ENCODE results near the gene EXOC6.
"Not testable (repeated sequence)": the region's sequence is repeated elsewhere in the genome, so short reads cannot be mapped to it uniquely, and the experiment has no call there.

The EXOC6 gene

GRCh38 chr10:92918603-92919002 lies 70.3 kb downstream of the EXOC6 start:
- Histone ChIP-seq H3K27me3 (no peaks in the 10 kb centered on the region), H3K9ac (no peak overlapping the region), H3K27ac (no peak overlapping the region), H3K4me1 (no peaks in the 10 kb centered on the region), H3K4me3 (no peak overlapping the region), H4K20me1 (no peaks in the 10 kb centered on the region), H3K4me2 (no peak overlapping the region), H3K36me3 (peaks cover 13% of the 10 kb centered on the region), H3K9me3 (peaks cover 21% of the 10 kb centered on the region)
- no peak for TF ChIP-seq Cebpa-rat (IDR thresholded peaks at IDR 0.05)

- Histone ChIP-seq H3K4me1 (no peaks in the 10 kb centered on the region), H3K27ac (no peak overlapping the region), H3K9me3 (peaks cover 21% of the 10 kb centered on the region), H3K9ac (no peak overlapping the region), H3K4me2 (no peak overlapping the region), H3K4me3 (no peak overlapping the region), H3K36me3 (peaks cover 12% of the 10 kb centered on the region), H3K27me3 (no peaks in the 10 kb centered on the region), H4K20me1 (no peaks in the 10 kb centered on the region)
- no peak for TF ChIP-seq Cebpa-rat (IDR thresholded peaks at IDR 0.05)
These were observed 72.5 kb downstream of the EXOC6 start for GRCh38 chr10:92920866-92921265.

- peaks cover 21% of the 10 kb centered on the region for H3K9me3 ChIP-seq
- peaks cover 9% of the 10 kb centered on the region; the same call in 1 of the 2 replicates for H3K36me3 ChIP-seq
- no peak overlapping the region for H3K27ac ChIP-seq
- H3K4me1 ChIP-seq: no peaks in the 10 kb centered on the region
- H4K20me1 ChIP-seq: no peaks in the 10 kb centered on the region
- no peak for TF ChIP-seq Cebpa-rat (IDR thresholded peaks at IDR 0.05)
- no peak overlapping the region for H3K9ac ChIP-seq
- no peak overlapping the region for H3K4me2 ChIP-seq
- no peaks in the 10 kb centered on the region for H3K27me3 ChIP-seq
- no peak overlapping the region for H3K4me3 ChIP-seq
These were observed 75.1 kb downstream of the EXOC6 start for GRCh38 chr10:92923416-92923815.

GRCh38 chr10:92929896-92930295 lies 81.6 kb downstream of the EXOC6 start:
- Histone ChIP-seq H3K4me1 (no peaks in the 10 kb centered on the region), H4K20me1 (no peaks in the 10 kb centered on the region), H3K27ac (no peak overlapping the region), H3K36me3 (peaks cover 8% of the 10 kb centered on the region), H3K4me3 (no peak overlapping the region), H3K4me2 (no peak overlapping the region), H3K27me3 (no peaks in the 10 kb centered on the region), H3K9ac (no peak overlapping the region), H3K9me3 (no peaks in the 10 kb centered on the region)
- no peak for TF ChIP-seq Cebpa-rat (IDR thresholded peaks at IDR 0.05)

- Histone ChIP-seq H3K27me3 (no peaks in the 10 kb centered on the region), H4K20me1 (no peaks in the 10 kb centered on the region), H3K4me1 (no peaks in the 10 kb centered on the region), H3K9ac (no peak overlapping the region), H3K4me3 (no peak overlapping the region), H3K9me3 (no peaks in the 10 kb centered on the region), H3K36me3 (peaks cover 8% of the 10 kb centered on the region), H3K4me2 (no peak overlapping the region), H3K27ac (no peak overlapping the region)
- no peak for TF ChIP-seq Cebpa-rat (IDR thresholded peaks at IDR 0.05)
These were observed 83.3 kb downstream of the EXOC6 start for GRCh38 chr10:92931597-92931996.

GRCh38 chr10:92937876-92938275 lies 89.6 kb downstream of the EXOC6 start:
- Histone ChIP-seq H3K36me3 (0 out of 2 replicates have a peak, but pooled peaks cover 4% of the 10 kb centered on the region), H3K4me1 (no peaks in the 10 kb centered on the region), H3K4me3 (no peak overlapping the region), H3K27ac (no peak overlapping the region), H3K4me2 (no peak overlapping the region), H3K27me3 (no peaks in the 10 kb centered on the region), H4K20me1 (no peaks in the 10 kb centered on the region), H3K9me3 (no peaks in the 10 kb centered on the region), H3K9ac (no peak overlapping the region)
- no peak for TF ChIP-seq Cebpa-rat (IDR thresholded peaks at IDR 0.05)

- H3K9ac ChIP-seq: no peak overlapping the region
- H3K9me3 ChIP-seq: no peaks in the 10 kb centered on the region
- H3K4me3 ChIP-seq: no peak overlapping the region
- peaks cover 4% of the 10 kb centered on the region; the same call in 1 of the 2 replicates for H3K36me3 ChIP-seq
- no peak overlapping the region for H3K27ac ChIP-seq
- H3K4me2 ChIP-seq: no peak overlapping the region
- no peaks in the 10 kb centered on the region for H4K20me1 ChIP-seq
- TF ChIP-seq Cebpa-rat (IDR thresholded peaks at IDR 0.05): no peak
- H3K4me1 ChIP-seq: no peaks in the 10 kb centered on the region
- H3K27me3 ChIP-seq: no peaks in the 10 kb centered on the region
These were observed 90.5 kb downstream of the EXOC6 start for GRCh38 chr10:92938841-92939240.

GRCh38 chr10:92942226-92942625 lies 93.9 kb downstream of the EXOC6 start:
- no peak for TF ChIP-seq Cebpa-rat (IDR thresholded peaks at IDR 0.05)
- Histone ChIP-seq H4K20me1 (no peaks in the 10 kb centered on the region), H3K27me3 (no peaks in the 10 kb centered on the region), H3K4me1 (no peaks in the 10 kb centered on the region), H3K36me3 (peaks cover 14% of the 10 kb centered on the region; the same call in 1 of the 2 replicates), H3K9ac (no peak overlapping the region), H3K27ac (no peak overlapping the region), H3K4me2 (no peak overlapping the region), H3K4me3 (no peak overlapping the region), H3K9me3 (no peaks in the 10 kb centered on the region)

GRCh38 chr10:92946491-92946890 lies 98.2 kb downstream of the EXOC6 start:
- Histone ChIP-seq H3K4me2 (no peak overlapping the region), H3K4me3 (no peak overlapping the region), H3K27ac (no peak overlapping the region), H3K4me1 (no peaks in the 10 kb centered on the region), H3K36me3 (peaks cover 15% of the 10 kb centered on the region; the same call in 1 of the 2 replicates), H3K9me3 (no peaks in the 10 kb centered on the region), H4K20me1 (no peaks in the 10 kb centered on the region), H3K9ac (no peak overlapping the region), H3K27me3 (no peaks in the 10 kb centered on the region)
- no peak for TF ChIP-seq Cebpa-rat (IDR thresholded peaks at IDR 0.05)

- H3K9me3 ChIP-seq, H3K4me2 ChIP-seq, H3K27ac ChIP-seq, H4K20me1 ChIP-seq, H3K9ac ChIP-seq, H3K4me3 ChIP-seq, H3K27me3 ChIP-seq, H3K4me1 ChIP-seq: not testable (repeated sequence)
- H3K36me3 ChIP-seq: peaks cover 12% of the 10 kb centered on the region; the same call in 1 of the 2 replicates
These were observed 104.3 kb downstream of the EXOC6 start for GRCh38 chr10:92952573-92952972.

Measured in BLaER1 (cell line).